Mesenchymal stem cell (in vitro differentiated cells and primary cell): ENCODE measurements around the gene FLNC.

Experiments
- DNase-seq: peaks from one replicate; pipeline ENCODE4 v3.0.0-alpha.2; 2013
- H2AFZ ChIP-seq: one replicate; pipeline ENCODE4 v1.6.1; 2013; ENCODE audit warnings: low read depth, mild to moderate bottlenecking, control low read depth, inconsistent platforms, low read length, moderate library complexity
- H2AK5ac ChIP-seq: 2 replicates; pipeline ENCODE4 v1.6.1; 2013; ENCODE audit warnings: low read length, moderate library complexity, mild to moderate bottlenecking, inconsistent platforms; ENCODE audit not compliant: severe bottlenecking
- H2BK120ac ChIP-seq: one replicate; pipeline ENCODE4 v1.6.1; 2013; ENCODE audit warnings: low read depth, mild to moderate bottlenecking, inconsistent platforms, low read length, moderate library complexity
- H2BK12ac ChIP-seq, 2 experiments: one replicate each; pipeline ENCODE4 v1.6.1; 2013; ENCODE audit warnings: inconsistent platforms in 2 of 2, low read length in 2 of 2, mild to moderate bottlenecking in 2 of 2, moderate library complexity in 2 of 2, control low read depth in 1 of 2
- H2BK15ac ChIP-seq: one replicate; pipeline ENCODE4 v1.6.1; 2013; ENCODE audit warnings: mild to moderate bottlenecking, low read depth, inconsistent platforms; ENCODE audit not compliant: poor library complexity, severe bottlenecking
- H2BK5ac ChIP-seq: 2 replicates; pipeline ENCODE4 v1.6.1; 2013; ENCODE audit warnings: low read depth, mild to moderate bottlenecking, low read length, control low read depth, inconsistent platforms; ENCODE audit not compliant: poor library complexity, severe bottlenecking
- H3K14ac ChIP-seq, 2 experiments: one replicate each; pipeline ENCODE4 v1.6.1; 2013; ENCODE audit warnings: inconsistent platforms in 2 of 2, low read length in 2 of 2, control low read depth in 1 of 2, mild to moderate bottlenecking in 1 of 2, moderate library complexity in 1 of 2
- H3K18ac ChIP-seq, 2 experiments: one replicate each; pipeline ENCODE4 v1.6.1; 2013; ENCODE audit warnings: inconsistent platforms in 2 of 2, low read length in 2 of 2, control low read depth in 1 of 2, low read depth in 1 of 2, mild to moderate bottlenecking in 1 of 2
- H3K23ac ChIP-seq, 2 experiments: one replicate each; pipeline ENCODE4 v1.6.1; 2013; ENCODE audit warnings: inconsistent platforms in 2 of 2, low read length in 2 of 2, mild to moderate bottlenecking in 2 of 2, moderate library complexity in 2 of 2, control low read depth in 1 of 2
- H3K27ac ChIP-seq: 2 replicates; pipeline ENCODE4 v1.5.1; 2013; ENCODE audit warnings: mild to moderate bottlenecking, moderate library complexity, low read length, control low read depth, inconsistent platforms; ENCODE audit not compliant: poor library complexity, severe bottlenecking
- H3K27me3 ChIP-seq, 2 experiments: 2 replicates each; pipeline versions ENCODE4 v1.6.1 to v1.7.0; 2013; ENCODE audit warnings: low read length in 2 of 2, mild to moderate bottlenecking in 2 of 2, moderate library complexity in 2 of 2, control low read depth in 1 of 2, inconsistent platforms in 1 of 2; ENCODE audit not compliant: control insufficient read depth in 1 of 2, insufficient read depth in 1 of 2
- H3K36me3 ChIP-seq, 2 experiments: 2 replicates each; pipeline versions ENCODE4 v1.6.1 to v1.7.0; 2013; ENCODE audit warnings: low read length in 2 of 2, control low read depth in 1 of 2, inconsistent platforms in 1 of 2, low read depth in 1 of 2, mild to moderate bottlenecking in 1 of 2; ENCODE audit not compliant: insufficient read depth in 2 of 2, control insufficient read depth in 1 of 2
- H3K4ac ChIP-seq, 2 experiments: one replicate each; pipeline ENCODE4 v1.6.1; 2013; ENCODE audit warnings: inconsistent platforms in 2 of 2, low read length in 2 of 2, mild to moderate bottlenecking in 2 of 2, moderate library complexity in 2 of 2, control low read depth in 1 of 2, low read depth in 1 of 2
- H3K4me1 ChIP-seq: 2 replicates; pipeline ENCODE4 v1.6.1; 2013; ENCODE audit warnings: low read depth, low read length, control low read depth; ENCODE audit not compliant: control insufficient read depth, insufficient read depth
- H3K4me2 ChIP-seq: 2 replicates; pipeline ENCODE4 v1.6.1; 2013; ENCODE audit warnings: low read length, mild to moderate bottlenecking, inconsistent platforms; ENCODE audit not compliant: poor library complexity, severe bottlenecking
- H3K4me3 ChIP-seq, 2 experiments: 2 replicates each; pipeline versions ENCODE4 v1.5.1 to v1.7.0; 2013; ENCODE audit warnings: low read length in 2 of 2, mild to moderate bottlenecking in 2 of 2, control low read depth in 1 of 2, low read depth in 1 of 2; ENCODE audit not compliant: insufficient read depth in 1 of 2
- H3K79me1 ChIP-seq: replicated peaks from 2 replicates; pipeline ENCODE4 v1.6.1; 2013; ENCODE audit warnings: mild to moderate bottlenecking, control low read depth, low read length, inconsistent platforms; ENCODE audit not compliant: poor library complexity, severe bottlenecking
- H3K9ac ChIP-seq: 2 replicates; pipeline ENCODE4 v1.7.0; 2013; ENCODE audit warnings: mild to moderate bottlenecking, low read length, moderate library complexity
- H3K9me3 ChIP-seq: 2 replicates; pipeline ENCODE4 v1.7.0; 2013; ENCODE audit warnings: mild to moderate bottlenecking, low read length; ENCODE audit not compliant: control insufficient read depth
- H4K8ac ChIP-seq: one replicate; pipeline ENCODE4 v1.6.1; 2013; ENCODE audit warnings: inconsistent platforms, mild to moderate bottlenecking, low read length, moderate library complexity
- H4K91ac ChIP-seq: one replicate; pipeline ENCODE4 v1.6.1; 2013; ENCODE audit warnings: mild to moderate bottlenecking, low read length, inconsistent platforms
- WGBS: methylation state at CpG from one replicate; pipeline ENCODE4 v1.1.7; 2013; ENCODE audit warnings: mixed read lengths; 5-methylcytosine and 5-hydroxymethylcytosine counted together

The FLNC gene

DNA sequence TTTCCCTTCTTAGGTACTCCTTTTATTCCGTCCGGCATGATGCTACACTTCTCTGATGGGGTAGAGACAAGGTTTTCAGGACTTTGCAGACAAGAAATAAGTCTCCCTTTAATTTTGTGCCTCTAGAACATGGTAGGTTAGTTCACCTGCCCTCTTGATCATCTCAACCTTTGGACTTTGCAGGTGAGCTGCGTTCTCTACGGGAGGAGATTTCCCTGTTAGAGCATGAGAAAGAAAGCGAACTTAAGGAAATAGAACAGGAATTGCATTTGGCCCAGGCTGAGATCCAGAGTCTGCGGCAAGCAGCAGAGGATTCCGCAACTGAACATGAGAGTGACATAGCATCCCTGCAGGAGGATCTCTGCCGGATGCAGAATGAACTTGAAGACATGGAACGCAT is 29.2 kb upstream of the FLNC start:
- H3K4ac ChIP-seq = no peak overlapping the region
- no peak overlapping the region for H3K18ac ChIP-seq
- no peak overlapping the region for H3K23ac ChIP-seq
- WGBS = 98% methylated on average over 8 of the region's 9 CpGs
- H2BK5ac ChIP-seq = no peak overlapping the region
- H4K8ac ChIP-seq = no peak overlapping the region
- no peak overlapping the region for H2BK15ac ChIP-seq
- H3K36me3 ChIP-seq = peaks cover 3 to 84% of the 10 kb centered on the region in 2 experiments
- H3K14ac ChIP-seq = no peak overlapping the region
- H3K27me3 ChIP-seq = no peaks in the 10 kb centered on the region
- no peak overlapping the region for H3K4me3 ChIP-seq
- peaks cover 3% of the 10 kb centered on the region for H3K4me1 ChIP-seq
- no peak overlapping the region for H2BK12ac ChIP-seq
- no peak overlapping the region for H2BK120ac ChIP-seq
- H3K4me2 ChIP-seq = no peak overlapping the region
- H2AFZ ChIP-seq = no peak overlapping the region
- no peaks in the 10 kb centered on the region for H3K9me3 ChIP-seq
- no peaks in the 10 kb centered on the region for H3K79me1 ChIP-seq
- no peak overlapping the region for H3K27ac ChIP-seq
- H2AK5ac ChIP-seq = no peak overlapping the region
- no peak overlapping the region for H4K91ac ChIP-seq
- no peak for DNase-seq
- H3K9ac ChIP-seq = no peak overlapping the region

- 96% methylated on average over 1 of the region's 2 CpGs for WGBS
- H3K27me3 ChIP-seq = no peaks in the 10 kb centered on the region
- peaks cover 3 to 90% of the 10 kb centered on the region in 2 experiments for H3K36me3 ChIP-seq
- no peak overlapping the region for H3K9ac ChIP-seq
- H2BK12ac ChIP-seq = no peak overlapping the region
- no peak overlapping the region for H3K23ac ChIP-seq
- no peak overlapping the region for H3K4ac ChIP-seq
- no peak overlapping the region for H3K18ac ChIP-seq
- H2BK15ac ChIP-seq = no peak overlapping the region
- no peak for DNase-seq
- no peak overlapping the region for H3K14ac ChIP-seq
- H3K4me3 ChIP-seq = no peak overlapping the region
- H2AK5ac ChIP-seq = no peak overlapping the region
- H2BK5ac ChIP-seq = no peak overlapping the region
- H2BK120ac ChIP-seq = no peak overlapping the region
- H3K4me1 ChIP-seq = peaks cover 3% of the 10 kb centered on the region
- no peak overlapping the region for H3K4me2 ChIP-seq
- no peaks in the 10 kb centered on the region for H3K9me3 ChIP-seq
- H3K27ac ChIP-seq = no peak overlapping the region
- H4K91ac ChIP-seq = no peak overlapping the region
- H2AFZ ChIP-seq = no peak overlapping the region
- H3K79me1 ChIP-seq = no peaks in the 10 kb centered on the region
- no peak overlapping the region for H4K8ac ChIP-seq
Measured at GRCh38 chr7:128801667-128802418, 28.4 kb upstream of the FLNC start.

GRCh38 chr7:128804484-128804883 is 25.7 kb upstream of the FLNC start:
- DNase-seq = no peak
- peaks cover 3% of the 10 kb centered on the region for H3K4me1 ChIP-seq
- H2AK5ac ChIP-seq = no peak overlapping the region
- H2BK120ac ChIP-seq = no peak overlapping the region
- H3K9ac ChIP-seq = no peak overlapping the region
- no peak overlapping the region for H2BK15ac ChIP-seq
- no peaks in the 10 kb centered on the region for H3K79me1 ChIP-seq
- no peak overlapping the region for H3K4me3 ChIP-seq
- H3K9me3 ChIP-seq = no peaks in the 10 kb centered on the region
- H2BK5ac ChIP-seq = no peak overlapping the region
- no peak overlapping the region for H3K23ac ChIP-seq
- no peak overlapping the region for H3K18ac ChIP-seq
- no peak overlapping the region for H3K4me2 ChIP-seq
- H2AFZ ChIP-seq = no peak overlapping the region
- no peak overlapping the region for H4K91ac ChIP-seq
- no peak overlapping the region for H2BK12ac ChIP-seq
- no peak overlapping the region for H3K4ac ChIP-seq
- 66% methylated on average over 6 of the region's 6 CpGs for WGBS
- no peak overlapping the region for H3K14ac ChIP-seq
- no peaks in the 10 kb centered on the region for H3K27me3 ChIP-seq
- peaks cover 8 to 91% of the 10 kb centered on the region in 2 experiments for H3K36me3 ChIP-seq
- H4K8ac ChIP-seq = no peak overlapping the region
- H3K27ac ChIP-seq = no peak overlapping the region

- Histone ChIP-seq H3K14ac (no peak overlapping the region), H4K91ac (no peak overlapping the region), H3K27me3 (no peaks in the 10 kb centered on the region), H2BK15ac (no peak overlapping the region), H3K4me1 (peaks cover 3% of the 10 kb centered on the region), H3K4me3 (no peak overlapping the region), H3K4me2 (no peak overlapping the region), H3K23ac (no peak overlapping the region), H3K27ac (no peak overlapping the region), H3K9me3 (no peaks in the 10 kb centered on the region), H2AK5ac (no peak overlapping the region), H3K9ac (no peak overlapping the region), H3K79me1 (no peaks in the 10 kb centered on the region), H3K36me3 (peaks cover 8 to 91% of the 10 kb centered on the region in 2 experiments), H2BK5ac (no peak overlapping the region), H3K18ac (no peak overlapping the region), H2BK120ac (no peak overlapping the region), H4K8ac (no peak overlapping the region), H2BK12ac (no peak overlapping the region), H2AFZ (no peak overlapping the region), H3K4ac (no peak overlapping the region)
- 95% methylated on average over 5 of the region's 5 CpGs for WGBS
- DNase-seq = no peak
Measured at GRCh38 chr7:128805225-128805624, 25.0 kb upstream of the FLNC start.
